ENCODE data around the gene PBX1.
"Not testable (repeated sequence)": the region's sequence is repeated elsewhere in the genome, so short reads cannot be mapped to it uniquely, and the experiment has no call there.

PBX1 gene

GRCh38 chr1:164558461-164559341 is at the start of gene PBX1:
TSS of gene PBX1 (plus strand) at chr1:164559184.
- DNase-seq (ENCODE audit: low read depth): peak; percentile 99

- peak; percentile 4 for DNase-seq (ENCODE audit: low read depth)
Measured at GRCh38 chr1:164510435-164510834, 48.5 kb upstream of the PBX1 start.

- DNase-seq (ENCODE audit: low read depth): no peak
Measured at GRCh38 chr1:164511001-164511705, 47.8 kb upstream of the PBX1 start.

- DNase-seq (ENCODE audit: low read depth): no peak
Measured at GRCh38 chr1:164515231-164515630, 43.8 kb upstream of the PBX1 start.

- DNase-seq (ENCODE audit: low read depth): peak; percentile 3
Measured at GRCh38 chr1:164515711-164516331, 43.2 kb upstream of the PBX1 start.

- DNase-seq (ENCODE audit: low read depth): no peak
Measured at GRCh38 chr1:164516591-164516990, 42.4 kb upstream of the PBX1 start.

GRCh38 chr1:164518692-164519332 is 40.2 kb upstream of the PBX1 start:
- DNase-seq (ENCODE audit: low read depth): no peak

GRCh38 chr1:164519426-164519825 is 39.6 kb upstream of the PBX1 start:
- DNase-seq (ENCODE audit: low read depth): peak; percentile 16

GRCh38 chr1:164524810-164525209 is 34.2 kb upstream of the PBX1 start:
- DNase-seq (ENCODE audit: low read depth): peak; percentile 6

GRCh38 chr1:164534863-164535610 is 23.9 kb upstream of the PBX1 start:
- no peak for DNase-seq (ENCODE audit: low read depth)

GRCh38 chr1:164552463-164552988 is 6.5 kb upstream of the PBX1 start:
- DNase-seq (ENCODE audit: low read depth): not testable (repeated sequence)

- no peak for DNase-seq (ENCODE audit: low read depth)
Measured at GRCh38 chr1:164557270-164557669, 1.7 kb upstream of the PBX1 start.

GRCh38 chr1:164559342-164560051 is 513 bp downstream of the PBX1 start:
- peak; percentile 31 for DNase-seq (ENCODE audit: low read depth)

GRCh38 chr1:164560121-164560541 is 1.1 kb downstream of the PBX1 start:
- peak; percentile 52 for DNase-seq (ENCODE audit: low read depth)

GRCh38 chr1:164560556-164560955 is 1.6 kb downstream of the PBX1 start:
- no peak for DNase-seq (ENCODE audit: low read depth)

- DNase-seq (ENCODE audit: low read depth): peak; percentile 23
Measured at GRCh38 chr1:164561007-164561406, 2.0 kb downstream of the PBX1 start.

GRCh38 chr1:164561472-164561871 is 2.5 kb downstream of the PBX1 start:
- peak; percentile 26 for DNase-seq (ENCODE audit: low read depth)

- DNase-seq (ENCODE audit: low read depth): no peak
Measured at GRCh38 chr1:164562061-164562460, 3.1 kb downstream of the PBX1 start.

- peak; percentile 24 for DNase-seq (ENCODE audit: low read depth)
Measured at GRCh38 chr1:164562511-164562910, 3.5 kb downstream of the PBX1 start.

- peak; percentile 12 for DNase-seq (ENCODE audit: low read depth)
Measured at GRCh38 chr1:164562947-164563520, 4.0 kb downstream of the PBX1 start.
